HepG2 (cell line): ENCODE measurements around the gene IGFALS. TPM values are rescaled to one million over a fixed set of nuclear protein-coding genes. Genes with fewer than 3 reads are reported as not detected.

Source experiments
- EP300 ChIP-seq, 3 experiments: sonication (generic) in 1 of 3; formaldehyde crosslinking in 1 of 3; IDR thresholded peaks; 2 replicates each; pipeline versions ENCODE4 v1.5.1 to v1.6.1; 2011 to 2020; ENCODE audit warnings: low read depth in 2 of 3, low read length in 2 of 3, borderline replicate concordance in 1 of 3, improper control_type of control experiment in 1 of 3, mild to moderate bottlenecking in 1 of 3, missing genetic modification reagents in 1 of 3, moderate library complexity in 1 of 3
- HNRNPL ChIP-seq: fragments of 200-400 bp; formaldehyde crosslinking; IDR thresholded peaks from 2 replicates; pipeline ENCODE4 v1.6.1; 2017; ENCODE audit warnings: mild to moderate bottlenecking, low read depth, low read length
- IRF2 ChIP-seq: IDR thresholded peaks from 2 replicates; pipeline ENCODE4 v1.6.1; 2018; ENCODE audit warnings: missing genetic modification reagents, missing compliant biosample characterization
- RBAK ChIP-seq: sonication (generic); formaldehyde crosslinking; IDR thresholded peaks from 2 replicates; pipeline ENCODE4 v1.5.1; 2020; ENCODE audit warnings: mild to moderate bottlenecking, missing genetic modification reagents
- SNAPC4 ChIP-seq: sonication (generic); formaldehyde crosslinking; IDR thresholded peaks from 2 replicates; pipeline ENCODE4 v1.4.0; 2020; ENCODE audit warnings: mild to moderate bottlenecking, missing genetic modification reagents
- SOX13 ChIP-seq, 3 experiments: fragments of 450-650 bp in 1 of 3; sonication (generic) in 1 of 3; formaldehyde crosslinking in 1 of 3; IDR thresholded peaks in 2 of 3; conservative IDR thresholded peaks in 1 of 3; 2 replicates each; pipeline versions ENCODE4 v1.5.0 to v1.6.1; 2016 to 2020; ENCODE audit warnings: antibody characterized with exemption in 1 of 3, mild to moderate bottlenecking in 1 of 3, missing compliant biosample characterization in 1 of 3, missing genetic modification reagents in 1 of 3, moderate library complexity in 1 of 3
- U2AF2 ChIP-seq: fragments of 200-400 bp; formaldehyde crosslinking; IDR thresholded peaks from 2 replicates; pipeline ENCODE4 v1.6.1; 2017; ENCODE audit warnings: low read depth, mild to moderate bottlenecking, low read length
- ZHX2 ChIP-seq, 2 experiments: sonication (generic) in 1 of 2; formaldehyde crosslinking in 1 of 2; IDR thresholded peaks; 2 replicates each; pipeline versions ENCODE4 v1.6.1 to v1.9.0; 2014 to 2022; ENCODE audit warnings: antibody characterized with exemption in 1 of 2, borderline replicate concordance in 1 of 2, inconsistent platforms in 1 of 2, low read depth in 1 of 2, missing genetic modification reagents in 1 of 2
- ZNF33B ChIP-seq: sonication (generic); formaldehyde crosslinking; IDR thresholded peaks from 2 replicates; pipeline ENCODE4 v1.5.1; 2020; ENCODE audit warnings: mild to moderate bottlenecking, missing genetic modification reagents
- ZNF652 ChIP-seq: IDR thresholded peaks from 2 replicates; pipeline ENCODE4 v1.6.1; 2016; ENCODE audit warnings: low read depth, borderline replicate concordance
- ZNF7 ChIP-seq: IDR thresholded peaks from 2 replicates; pipeline ENCODE4 v1.6.1; 2016; ENCODE audit warnings: missing biosample characterization, missing genetic modification reagents
- ZNF780A ChIP-seq: sonication (generic); formaldehyde crosslinking; IDR thresholded peaks from 2 replicates; pipeline ENCODE4 v1.8.0; 2022; ENCODE audit warnings: mild to moderate bottlenecking, missing genetic modification reagents, moderate library complexity
- polyA plus RNA-seq, 8 experiments: library from polyadenylated mRNA; depleted of rRNA in 3 of 8; stranded (reverse) in 7 of 8; unstranded in 1 of 8; fragments of >200 nt; fragmentation: Illumina TruSeq in 4 of 8; extraction: Trizol in 4 of 8; gene quantifications; 2 replicates each; pipeline versions ENCODE4 v1.2.1 to v1.2.3, GENCODE V29; 2011 to 2016; ENCODE audit warnings: low read depth in 4 of 8, missing spikeins in 1 of 8, mixed read lengths in 1 of 8; ENCODE audit not compliant: insufficient read depth in 1 of 8
- total RNA-seq, 5 experiments: library from RNA; depleted of rRNA; stranded (reverse); fragments of >200 nt; fragmentation: Illumina TruSeq; extraction: Trizol; gene quantifications; 2 replicates each; pipeline ENCODE4 v1.2.3, GENCODE V29; 2016; ENCODE audit warnings: low read depth in 1 of 5
- TF ChIP-seq, protein P1 (sequence below): sonication (generic); formaldehyde crosslinking; IDR thresholded peaks from 2 replicates; pipeline ENCODE4 v1.4.0; 2020; ENCODE audit warnings: missing genetic modification reagents

The IGFALS gene
- total and polyA plus RNA-seq, 2 of the 13 experiments (the other 11 are each of a cell fraction or from before 2014, with no cell fraction given), result 0.34 to 2.4 TPM

- TF ChIP-seq, protein P1, sequence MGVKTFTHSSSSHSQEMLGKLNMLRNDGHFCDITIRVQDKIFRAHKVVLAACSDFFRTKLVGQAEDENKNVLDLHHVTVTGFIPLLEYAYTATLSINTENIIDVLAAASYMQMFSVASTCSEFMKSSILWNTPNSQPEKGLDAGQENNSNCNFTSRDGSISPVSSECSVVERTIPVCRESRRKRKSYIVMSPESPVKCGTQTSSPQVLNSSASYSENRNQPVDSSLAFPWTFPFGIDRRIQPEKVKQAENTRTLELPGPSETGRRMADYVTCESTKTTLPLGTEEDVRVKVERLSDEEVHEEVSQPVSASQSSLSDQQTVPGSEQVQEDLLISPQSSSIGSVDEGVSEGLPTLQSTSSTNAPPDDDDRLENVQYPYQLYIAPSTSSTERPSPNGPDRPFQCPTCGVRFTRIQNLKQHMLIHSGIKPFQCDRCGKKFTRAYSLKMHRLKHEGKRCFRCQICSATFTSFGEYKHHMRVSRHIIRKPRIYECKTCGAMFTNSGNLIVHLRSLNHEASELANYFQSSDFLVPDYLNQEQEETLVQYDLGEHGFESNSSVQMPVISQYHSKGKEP (CRISPR knock-in tag), result 0 out of 2 replicates have a peak, but pooled peaks have one; percentile 27
- TF ChIP-seq ZHX2 (IDR thresholded peaks at IDR 0.05; ENCODE audit: low read depth), result peak; percentile 80
- TF ChIP-seq ZHX2 (CRISPR knock-in tag; IDR thresholded peaks at IDR 0.05; ENCODE audit: borderline replicate concordance), result no peak; the same call in 1 of the 2 replicates
- TF ChIP-seq ZNF780A (CRISPR knock-in tag), result peak; percentile 93; the same call in 1 of the 2 replicates
- peak; percentile 74 for TF ChIP-seq ZNF33B (CRISPR knock-in tag)
- no peak for TF ChIP-seq SOX13 (IDR thresholded peaks at IDR 0.05)
- peak in 1 of 2 experiments; percentile 65; a peak in 1 of 4 replicates for TF ChIP-seq SOX13 (CRISPR knock-in tag; conservative IDR thresholded peaks at IDR 0.05 in 1 of 2, IDR thresholded peaks at IDR 0.05 in 1 of 2)
- TF ChIP-seq EP300 (IDR thresholded peaks at IDR 0.05; ENCODE audit: low read depth in 2 of 2, low read length in 2 of 2), result peak; percentile 35 to 36; a peak in 2 of 4 replicates
- peak; percentile 27; the same call in 1 of the 2 replicates for TF ChIP-seq EP300 (CRISPR knock-in tag; IDR thresholded peaks at IDR 0.05; ENCODE audit: borderline replicate concordance)
- TF ChIP-seq ZNF652, result no peak
- TF ChIP-seq HNRNPL, result peak; percentile 83
- no peak for TF ChIP-seq RBAK (CRISPR knock-in tag)
- peak; percentile 90 for TF ChIP-seq IRF2 (CRISPR knock-in tag)
- TF ChIP-seq U2AF2, result no peak
- no peak; the same call in 1 of the 2 replicates for TF ChIP-seq ZNF7 (CRISPR knock-in tag)
- TF ChIP-seq SNAPC4 (CRISPR knock-in tag), result peak; percentile 61; the same call in 1 of the 2 replicates
These were observed 33.4 kb upstream of the IGFALS start, which contains the start of the genes FAHD1 and HAGH (continued) for GRCh38 chr16:1826691-1827573.
